Esophagus squamous epithelium (tissue), 5 donors: ENCODE data around the gene ERVMER34-1. TPM values are rescaled to one million over a fixed set of nuclear protein-coding genes. Genes with fewer than 3 reads are reported as not detected.

Source experiments
- DNase-seq: peaks from one replicate; lab custom pipeline; 2025; lab: John Stamatoyannopoulos, UW
- H3K27ac ChIP-seq, 4 donors: fragments of 200-600 bp; sonication (generic); one replicate each; pipeline ENCODE4 v1.5.1; 2016 to 2019; ENCODE audit warnings: mild to moderate bottlenecking in 1 of 4
- H3K27me3 ChIP-seq, 4 donors: fragments of 200-600 bp; sonication (generic); 1 replicate in 3 of 4; 2 replicates in 1 of 4; pipeline versions ENCODE4 v1.5.1 to v1.6.0; 2017 to 2021; ENCODE audit warnings: antibody characterized with exemption in 1 of 4
- H3K36me3 ChIP-seq, 3 donors: fragments of 200-600 bp; sonication (generic); one replicate each; pipeline ENCODE4 v1.5.1; 2016 to 2019
- H3K4me1 ChIP-seq, 3 donors: fragments of 200-600 bp; sonication (generic); one replicate each; pipeline ENCODE4 v1.5.1; 2017 to 2019
- H3K4me3 ChIP-seq, 4 donors: fragments of 200-600 bp; sonication (generic); 1 replicate in 3 of 4; 2 replicates in 1 of 4; pipeline ENCODE4 v1.5.1; 2016 to 2019; ENCODE audit warnings: mild to moderate bottlenecking in 2 of 4, moderate library complexity in 1 of 4
- H3K9me3 ChIP-seq, 3 donors: fragments of 200-600 bp; sonication (generic); one replicate each; pipeline ENCODE4 v1.5.1; 2016 to 2019
- CTCF ChIP-seq, 6 experiments: fragments of 450-650 bp in 4 of 6; fragments of 200-600 bp in 2 of 6; sonication (generic) in 2 of 6; IDR thresholded peaks; one replicate each; pipeline ENCODE4 v1.5.1; 2016 to 2019; ENCODE audit warnings: antibody characterized with exemption in 6 of 6, mild to moderate bottlenecking in 4 of 6, moderate library complexity in 4 of 6
- POLR2A ChIP-seq, 4 donors: fragments of 450-650 bp; IDR thresholded peaks; one replicate each; pipeline ENCODE4 v1.6.1; 2017; ENCODE audit warnings: antibody characterized with exemption in 4 of 4, mild to moderate bottlenecking in 4 of 4, moderate library complexity in 3 of 4
- WGBS, 2 donors: methylation state at CpG; one replicate each; pipeline ENCODE4 v1.1.5; 2018; 5-methylcytosine and 5-hydroxymethylcytosine counted together
- intact Hi-C: fragments of 100-400 bp; cut with DNase I; formaldehyde crosslinking; loops from one replicate; pipeline ENCODE4 v1.15.0; 2022
- total RNA-seq, 4 donors: library from RNA; depleted of rRNA; stranded (reverse); fragments of >200 nt; gene quantifications; one replicate each; pipeline ENCODE4 v1.1.0, GENCODE V29; 2016
- donor health status: DM: yes; HTN: yes; CAD: no.

ERVMER34-1 gene
- total RNA-seq, 4 donors from 2014 or later: 0.91 to 5.2 (median 2.1) TPM

GRCh38 chr4:52788806-52789205 lies 37.6 kb upstream of the ERVMER34-1 start:
- no peak overlapping the region for H3K27ac ChIP-seq
- no peaks in the 10 kb centered on the region for H3K9me3 ChIP-seq
- 73 to 74% methylated on average over 6 of the region's 6 CpGs for WGBS, 2 donors
- DNase-seq: no peak
- H3K4me1 ChIP-seq: no peaks in the 10 kb centered on the region
- no peaks in the 10 kb centered on the region for H3K27me3 ChIP-seq
- TF ChIP-seq CTCF (IDR thresholded peaks at IDR 0.05): no peak
- no peak for TF ChIP-seq POLR2A (IDR thresholded peaks at IDR 0.05)
- H3K36me3 ChIP-seq: no peaks in the 10 kb centered on the region
- intact Hi-C loops: no loop called here
- no peak overlapping the region for H3K4me3 ChIP-seq

- Histone ChIP-seq H3K36me3 (no peaks in the 10 kb centered on the region), H3K27ac (no peak overlapping the region), H3K9me3 (no peaks in the 10 kb centered on the region), H3K4me3 (no peak overlapping the region), H3K4me1 (peaks cover 0 to 9% (median 0%) of the 10 kb centered on the region in 3 donors), H3K27me3 (no peaks in the 10 kb centered on the region)
- 44 to 45% methylated on average over 4 of the region's 4 CpGs for WGBS, 2 donors
- no peak for DNase-seq
- TF ChIP-seq CTCF (IDR thresholded peaks at IDR 0.05) (no peak), POLR2A (IDR thresholded peaks at IDR 0.05) (no peak)
- intact Hi-C loops: no loop called here
Measured at GRCh38 chr4:52783069-52783468, 31.8 kb upstream of the ERVMER34-1 start.

GRCh38 chr4:52780617-52781354 lies 29.6 kb upstream of the ERVMER34-1 start:
- TF ChIP-seq POLR2A (IDR thresholded peaks at IDR 0.05) (no peak), CTCF (IDR thresholded peaks at IDR 0.05) (no peak)
- no peaks in the 10 kb centered on the region for H3K9me3 ChIP-seq

GRCh38 chr4:52780206-52780605 lies 29.0 kb upstream of the ERVMER34-1 start:
- Histone ChIP-seq H3K27me3 (peaks cover 0 to 7% (median 0%) of the 10 kb centered on the region in 4 donors), H3K36me3 (no peaks in the 10 kb centered on the region), H3K27ac (no peak overlapping the region), H3K9me3 (no peaks in the 10 kb centered on the region), H3K4me3 (no peak overlapping the region), H3K4me1 (peaks cover 0 to 9% (median 0%) of the 10 kb centered on the region in 3 donors)
- DNase-seq: no peak
- no peak for TF ChIP-seq CTCF (IDR thresholded peaks at IDR 0.05)
- TF ChIP-seq POLR2A (IDR thresholded peaks at IDR 0.05): no peak
- intact Hi-C loops: no loop called here
- whole genome bisulfite sequencing, 2 donors: 24 to 25% methylated on average over 2 of the region's 2 CpGs

More at GRCh38 chr4:52780617-52781354, 29.6 kb upstream of the ERVMER34-1 start:
- intact Hi-C loops: no loop called here
- peaks cover 0 to 7% (median 0%) of the 10 kb centered on the region in 4 donors for H3K27me3 ChIP-seq
- H3K4me1 ChIP-seq: peaks cover 0 to 9% (median 0%) of the 10 kb centered on the region in 3 donors
- no peaks in the 10 kb centered on the region for H3K36me3 ChIP-seq
- no peak overlapping the region for H3K4me3 ChIP-seq
- no peak overlapping the region for H3K27ac ChIP-seq
- DNase-seq: no peak
- WGBS, 2 donors: 87 to 90% methylated on average over 4 of the region's 4 CpGs

GRCh38 chr4:52760256-52760655 lies 9.0 kb upstream of the ERVMER34-1 start:
- intact Hi-C loops: no loop called here
- TF ChIP-seq POLR2A (IDR thresholded peaks at IDR 0.05) (no peak), CTCF (IDR thresholded peaks at IDR 0.05) (no peak)
- H3K4me3 ChIP-seq: no peak overlapping the region
- no peaks in the 10 kb centered on the region for H3K9me3 ChIP-seq
- no peak for DNase-seq
- H3K4me1 ChIP-seq: peaks cover 0 to 13% (median 0%) of the 10 kb centered on the region in 3 donors
- no peaks in the 10 kb centered on the region for H3K27me3 ChIP-seq
- H3K36me3 ChIP-seq: no peaks in the 10 kb centered on the region
- no peak overlapping the region for H3K27ac ChIP-seq
- WGBS, 2 donors: 39 to 52% methylated on average over 8 of the region's 8 CpGs
